Small intestine (tissue), 7 donors: ENCODE results near the gene MAN2A2. TPM values are rescaled to one million over a fixed set of nuclear protein-coding genes. Genes with fewer than 3 reads are reported as not detected.
A peak's percentile ranks its signal among the peaks of the same experiment; 100 is the strongest.

Experiments
- DNase-seq, 2 donors: peaks; one replicate each; pipeline versions ENCODE4 v3.0.0 to v3.0.0-alpha.2; 2013
- FAIRE-seq: peaks from 2 replicates; lab custom pipeline; 2012; peaks lifted over from hg19 to GRCh38; lab: Jason Lieb, UNC
- H3K27ac ChIP-seq, 3 donors: one replicate each; pipeline ENCODE4 v1.5.1; 2013; ENCODE audit warnings: low read length in 2 of 3, mild to moderate bottlenecking in 2 of 3, control low read depth in 1 of 3, inconsistent platforms in 1 of 3, low read depth in 1 of 3, moderate library complexity in 1 of 3
- H3K27me3 ChIP-seq, 3 donors: one replicate each; pipeline ENCODE4 v1.6.1; 2013; ENCODE audit warnings: low read length in 3 of 3, inconsistent platforms in 1 of 3; ENCODE audit not compliant: control insufficient read depth in 3 of 3, insufficient read depth in 3 of 3
- H3K36me3 ChIP-seq, 3 donors: one replicate each; pipeline ENCODE4 v1.6.1; 2013; ENCODE audit warnings: low read length in 3 of 3, inconsistent platforms in 1 of 3, low read depth in 1 of 3, mild to moderate bottlenecking in 1 of 3, moderate library complexity in 1 of 3; ENCODE audit not compliant: control insufficient read depth in 3 of 3, insufficient read depth in 2 of 3
- H3K4me1 ChIP-seq, 3 donors: one replicate each; pipeline ENCODE4 v1.6.1; 2013; ENCODE audit warnings: low read length in 2 of 3, inconsistent platforms in 1 of 3, low read depth in 1 of 3, mild to moderate bottlenecking in 1 of 3, moderate library complexity in 1 of 3; ENCODE audit not compliant: control insufficient read depth in 3 of 3, insufficient read depth in 2 of 3
- H3K4me3 ChIP-seq, 3 donors: one replicate each; pipeline ENCODE4 v1.5.1; 2013; ENCODE audit warnings: low read length in 3 of 3, control low read depth in 1 of 3, inconsistent platforms in 1 of 3, low read depth in 1 of 3, mild to moderate bottlenecking in 1 of 3, moderate library complexity in 1 of 3
- H3K9me3 ChIP-seq, 2 donors: one replicate each; pipeline ENCODE4 v1.6.1; 2013; ENCODE audit warnings: low read depth in 1 of 2, low read length in 1 of 2; ENCODE audit not compliant: control insufficient read depth in 2 of 2, insufficient read depth in 1 of 2
- WGBS, 3 donors: extraction: QIAGEN DNeasy Blood & Tissue Kit; methylation state at CpG; one replicate each; pipeline ENCODE4 v1.1.7; 2013; 5-methylcytosine and 5-hydroxymethylcytosine counted together
- polyA plus RNA-seq, 4 donors: library from polyadenylated mRNA; stranded (reverse) in 3 of 4; unstranded in 1 of 4; fragments of 200-250 nt in 3 of 4; fragments of 120-200 nt in 1 of 4; gene quantifications; one replicate each; pipeline versions ENCODE4 v1.2.1 to v1.2.3, GENCODE V29; 2013
- donor health status: healthy with polysubstance abuse.
- donor health status: control.
- donor health status: control.
- donor health status: Bipolar disorder and iron deficiency.
- donor health status: healthy.

The MAN2A2 gene
- polyA plus RNA-seq, 4 donors: 15.1 to 35.1 (median 22.7) TPM

GRCh38 chr15:90879730-90880366, 23.3 kb upstream of the MAN2A2 start:
- H3K4me3 ChIP-seq: no peak overlapping the region
- no peaks in the 10 kb centered on the region for H3K9me3 ChIP-seq
- H3K36me3 ChIP-seq: peaks cover 25 to 87% (median 30%) of the 10 kb centered on the region in 3 donors
- no peak for FAIRE-seq
- DNase-seq: no peak
- H3K27me3 ChIP-seq: no peaks in the 10 kb centered on the region
- 91 to 96% (median 92%) methylated on average over 32 to 35 of the region's 35 CpGs for WGBS, 3 donors
- no peak overlapping the region for H3K27ac ChIP-seq
- peaks cover 0 to 22% (median 7%) of the 10 kb centered on the region in 3 donors for H3K4me1 ChIP-seq

DNA sequence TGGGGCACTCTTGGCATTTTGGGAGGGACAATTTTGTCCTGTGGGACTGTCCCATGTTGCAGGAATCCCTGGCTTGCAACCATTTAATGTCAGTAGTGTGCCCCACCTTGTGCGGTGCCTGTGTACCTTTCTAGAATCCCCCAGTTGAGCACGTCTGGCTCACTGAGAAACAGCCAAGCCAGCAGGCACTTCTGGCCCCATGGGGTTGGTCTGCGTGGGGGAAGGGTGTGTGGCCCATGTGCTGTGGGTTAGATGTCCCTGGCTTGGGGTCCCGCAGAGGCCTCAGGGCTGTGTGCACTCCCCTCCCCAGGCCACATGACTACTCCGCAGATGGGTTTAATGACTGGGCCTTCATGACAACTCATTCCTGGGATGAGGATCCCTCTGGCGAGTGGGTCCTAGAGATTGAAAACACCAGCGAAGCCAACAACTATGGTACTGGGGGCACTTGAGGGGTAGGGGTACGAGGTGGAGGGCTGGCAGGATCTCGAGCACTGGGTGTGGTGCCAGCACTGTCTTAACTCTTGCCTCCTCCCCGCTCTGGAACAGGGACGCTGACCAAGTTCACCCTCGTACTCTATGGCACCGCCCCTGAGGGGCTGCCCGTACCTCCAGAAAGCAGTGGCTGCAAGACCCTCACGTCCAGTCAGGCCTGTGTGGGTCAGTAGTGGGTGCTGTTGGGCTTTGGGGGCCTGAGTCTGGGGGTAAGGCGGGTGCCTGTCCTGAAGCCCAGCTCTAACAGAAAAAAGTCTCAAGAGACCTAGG, 22.5 kb upstream of the MAN2A2 start:
- H3K27me3 ChIP-seq: no peaks in the 10 kb centered on the region
- H3K4me1 ChIP-seq: peaks cover 0 to 26% (median 7%) of the 10 kb centered on the region in 3 donors
- no peak for FAIRE-seq
- H3K9me3 ChIP-seq: no peaks in the 10 kb centered on the region
- H3K4me3 ChIP-seq: no peak overlapping the region
- H3K27ac ChIP-seq: no peak overlapping the region
- no peak for DNase-seq
- peaks cover 23 to 80% (median 29%) of the 10 kb centered on the region in 3 donors for H3K36me3 ChIP-seq
- WGBS, 3 donors: 88 to 94% (median 90%) methylated on average over 16 of the region's 16 CpGs

- no peak for DNase-seq
- FAIRE-seq: no peak
- H3K27me3 ChIP-seq: no peaks in the 10 kb centered on the region
- H3K27ac ChIP-seq: no peak overlapping the region
- 67 to 78% (median 74%) methylated on average over 35 of the region's 35 CpGs for WGBS, 3 donors
- H3K4me1 ChIP-seq: peaks cover 0 to 31% (median 7%) of the 10 kb centered on the region in 3 donors
- H3K36me3 ChIP-seq: peaks cover 21 to 72% (median 27%) of the 10 kb centered on the region in 3 donors
- no peaks in the 10 kb centered on the region for H3K9me3 ChIP-seq
- H3K4me3 ChIP-seq: no peak overlapping the region
Measured at GRCh38 chr15:90881181-90881977, 21.7 kb upstream of the MAN2A2 start.

GRCh38 chr15:90881978-90882721, 21.0 kb upstream of the MAN2A2 start:
- no peak overlapping the region for H3K27ac ChIP-seq
- WGBS, 3 donors: 82 to 88% (median 84%) methylated on average over 18 to 19 of the region's 19 CpGs
- H3K4me3 ChIP-seq: no peak overlapping the region
- FAIRE-seq (no peak), DNase-seq (no peak)
- H3K27me3 ChIP-seq: no peaks in the 10 kb centered on the region
- H3K4me1 ChIP-seq: peaks cover 0 to 32% (median 7%) of the 10 kb centered on the region in 3 donors
- no peaks in the 10 kb centered on the region for H3K9me3 ChIP-seq
- H3K36me3 ChIP-seq: peaks cover 13 to 71% (median 20%) of the 10 kb centered on the region in 3 donors

GRCh38 chr15:90882781-90883525, 20.1 kb upstream of the MAN2A2 start:
- Histone ChIP-seq H3K4me1 (peaks cover 0 to 32% (median 7%) of the 10 kb centered on the region in 3 donors), H3K27me3 (no peaks in the 10 kb centered on the region), H3K9me3 (no peaks in the 10 kb centered on the region), H3K27ac (peak overlapping the region in 2 of 3 donors; percentile 83 to 87), H3K4me3 (no peak overlapping the region), H3K36me3 (peaks cover 9 to 70% (median 16%) of the 10 kb centered on the region in 3 donors)
- no peak for DNase-seq
- FAIRE-seq: no peak
- 62 to 73% (median 62%) methylated on average over 13 of the region's 13 CpGs for WGBS, 3 donors

DNA sequence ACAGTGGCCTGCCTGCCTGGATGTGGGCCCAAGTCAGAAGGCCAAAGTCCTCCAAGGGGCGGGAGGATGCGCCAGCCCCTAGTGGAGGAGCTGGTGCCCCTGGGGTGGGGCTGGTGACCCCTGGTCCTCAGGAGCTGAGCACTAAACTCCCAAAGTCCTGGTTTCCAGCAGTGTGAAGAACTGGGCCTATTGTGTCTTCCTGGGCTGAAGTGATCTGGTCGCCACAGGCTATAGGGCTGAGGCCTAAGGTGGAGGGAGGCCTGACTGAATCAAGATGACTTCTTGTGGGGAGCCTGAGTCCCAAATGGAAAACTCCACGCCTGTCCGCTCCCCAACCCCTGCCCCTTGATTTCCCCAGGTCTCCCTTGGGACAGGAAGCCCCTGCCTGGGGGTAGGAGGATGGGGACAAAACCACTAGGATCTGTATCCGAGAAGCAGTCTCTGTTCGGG, 19.6 kb upstream of the MAN2A2 start:
- Histone ChIP-seq H3K27me3 (no peaks in the 10 kb centered on the region), H3K4me1 (peaks cover 0 to 32% (median 7%) of the 10 kb centered on the region in 3 donors), H3K27ac (peak overlapping the region in 2 of 3 donors; percentile 83 to 87), H3K4me3 (peak overlapping the region in 1 of 3 donors; percentile 43), H3K36me3 (peaks cover 6 to 67% (median 15%) of the 10 kb centered on the region in 3 donors), H3K9me3 (no peaks in the 10 kb centered on the region)
- peak; percentile 16 to 67 for DNase-seq
- 47 to 58% (median 48%) methylated on average over 7 of the region's 7 CpGs for WGBS, 3 donors
- no peak for FAIRE-seq

GRCh38 chr15:90883976-90884718, 19.0 kb upstream of the MAN2A2 start, which contains the start of gene FES:
TSS of gene FES (plus strand) at chr15:90884504. CDS start at chr15:90885046, 542 bp downstream.
- no peaks in the 10 kb centered on the region for H3K9me3 ChIP-seq
- H3K27ac ChIP-seq: peak within 1 kb of the TSS; percentile 63 to 87 (median 83)
- peak; percentile 36 to 77 for DNase-seq
- H3K4me3 ChIP-seq: peak within 1 kb of the TSS; percentile 43 to 56 (median 51)
- no peaks in the 10 kb centered on the region for H3K27me3 ChIP-seq
- WGBS, 3 donors: 4 to 12% (median 6%) methylated on average over 41 to 58 of the region's 58 CpGs
- no peak for FAIRE-seq
- peaks cover 0 to 32% (median 7%) of the 10 kb centered on the region in 3 donors for H3K4me1 ChIP-seq
- H3K36me3 ChIP-seq: peaks cover 4 to 65% (median 9%) of the 10 kb centered on the region in 3 donors
